Naive thymus-derived CD8-positive, alpha-beta T cell (primary cell): ENCODE results near the gene MMP24. TPM values are rescaled to one million over a fixed set of nuclear protein-coding genes. Genes with fewer than 3 reads are reported as not detected.
"Not testable (repeated sequence)": the region's sequence is repeated elsewhere in the genome, so short reads cannot be mapped to it uniquely, and the experiment has no call there.

Experiments
- ATAC-seq, 2 donors: fragments of 150-1000 bp; cut with Tn5 transposase in 1 of 2; sonication (Bioruptor Pico), chemical (Tn5 transposase) in 1 of 2; 1 replicate in 1 of 2; 2 replicates in 1 of 2; pipeline ENCODE4 v1.10.0; 2021; ENCODE audit warnings: mild to moderate bottlenecking in 2 of 2, moderate library complexity in 2 of 2
- POLR2A ChIA-PET: fragments of 350-600 bp; sonication (Branson Sonifier 250); formaldehyde crosslinking; loops from one replicate; lab custom pipeline; 2021; ENCODE audit warnings: antibody characterized with exemption; lab: Charles Lee
- DNase-seq, 10 donors: peaks; one replicate each; pipeline versions ENCODE4 v3.0.0 to v3.0.0-alpha.2; 2020 to 2022
- H3K27ac Mint-ChIP-seq, 10 donors: one replicate each; pipeline ENCODE4 v1.8.0; 2020 to 2022; ENCODE audit warnings: mild to moderate bottlenecking in 10 of 10, mixed read lengths in 10 of 10, moderate library complexity in 4 of 10, inconsistent platforms in 1 of 10
- H3K27me3 Mint-ChIP-seq, 5 donors: one replicate each; pipeline ENCODE4 v1.8.0; 2021 to 2022; ENCODE audit warnings: mixed read lengths in 5 of 5
- H3K36me3 Mint-ChIP-seq, 3 donors: one replicate each; pipeline ENCODE4 v1.8.0; 2020 to 2022; ENCODE audit warnings: mixed read lengths in 3 of 3, mild to moderate bottlenecking in 2 of 3, inconsistent platforms in 1 of 3
- H3K4me1 Mint-ChIP-seq, 4 donors: one replicate each; pipeline ENCODE4 v1.8.0; 2021 to 2022; ENCODE audit warnings: mixed read lengths in 4 of 4
- H3K4me3 Mint-ChIP-seq, 10 donors: one replicate each; pipeline ENCODE4 v1.8.0; 2020 to 2022; ENCODE audit warnings: mild to moderate bottlenecking in 10 of 10, mixed read lengths in 10 of 10, moderate library complexity in 6 of 10, inconsistent platforms in 1 of 10
- H3K9me3 Mint-ChIP-seq, 9 donors: one replicate each; pipeline ENCODE4 v1.8.0; 2020 to 2022; ENCODE audit warnings: mixed read lengths in 9 of 9, mild to moderate bottlenecking in 3 of 9, inconsistent platforms in 1 of 9, moderate library complexity in 1 of 9
- polyA plus RNA-seq, 3 donors: library from polyadenylated mRNA; unstranded; fragments of 300-500 nt; fragmentation: Illumina TruSeq; gene quantifications; one replicate each; pipeline ENCODE4 v1.2.3, GENCODE V29; 2021
- total RNA-seq, 8 experiments: library from RNA in 2 of 8; stranded (reverse) in 2 of 8; gene quantifications; one replicate each; pipeline ENCODE4 v1.2.3 and lab custom pipeline; 2021 to 2026

The MMP24 gene
- total and polyA plus RNA-seq, 5 experiments from 2014 or later: 0.07 to 0.13 (median 0.08) TPM; not detected in 2

GRCh38 chr20:35312318-35312717 is 85.8 kb downstream of the MMP24 start:
- ATAC-seq: no peak
- H3K36me3 Mint-ChIP-seq: peaks cover 0 to 50% (median 5%) of the 10 kb centered on the region in 3 donors
- no peaks in the 10 kb centered on the region for H3K9me3 Mint-ChIP-seq
- no peaks in the 10 kb centered on the region for H3K27me3 Mint-ChIP-seq
- peaks cover 8 to 22% (median 14%) of the 10 kb centered on the region in 4 donors for H3K4me1 Mint-ChIP-seq
- DNase-seq: no peak
- no peak overlapping the region for H3K4me3 Mint-ChIP-seq
- POLR2A ChIA-PET: no interaction called here
- no peak overlapping the region for H3K27ac Mint-ChIP-seq

DNA sequence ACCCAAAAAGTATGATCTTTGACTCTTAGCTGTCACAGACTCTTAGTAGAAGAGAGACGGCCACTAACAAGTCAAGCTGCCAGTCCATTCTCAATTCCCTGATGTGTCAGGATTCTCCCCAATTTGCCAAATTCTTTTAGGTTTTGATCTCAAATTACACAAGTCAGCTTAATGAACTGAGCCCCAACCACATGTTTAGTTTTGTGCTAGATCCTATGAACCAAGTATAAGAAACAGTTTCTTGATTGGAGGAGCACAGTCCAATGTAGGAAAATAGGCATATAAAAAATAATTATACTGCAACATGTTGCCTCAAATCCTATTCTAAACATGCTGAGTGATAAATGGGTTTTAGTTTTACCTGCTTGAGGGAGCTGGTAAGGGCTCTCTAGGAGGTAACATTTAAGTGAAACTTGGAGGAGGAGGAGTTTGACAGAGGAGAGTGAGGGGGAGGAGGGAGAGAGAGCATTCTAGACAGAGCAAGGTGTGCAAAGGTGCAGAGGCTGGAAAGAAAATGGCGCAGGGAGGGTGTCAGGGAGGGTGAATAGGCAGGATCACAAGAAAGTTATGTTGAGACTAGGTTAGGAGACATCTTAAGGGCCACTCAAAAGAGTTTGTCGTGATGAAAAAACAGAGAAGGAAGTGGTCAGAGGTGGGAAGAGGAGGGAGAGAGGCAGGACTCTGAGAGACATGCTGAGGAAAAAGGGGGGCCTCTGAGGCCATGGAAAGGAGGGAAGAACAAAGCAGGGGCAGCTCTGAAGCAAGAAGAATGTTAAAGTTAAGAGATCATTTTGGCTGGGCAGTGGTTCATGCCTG is 88.5 kb downstream of the MMP24 start:
- POLR2A ChIA-PET: no interaction called here
- H3K4me1 Mint-ChIP-seq: peaks cover 13 to 22% (median 14%) of the 10 kb centered on the region in 4 donors

GRCh38 chr20:35315632-35316020 is 89.1 kb downstream of the MMP24 start:
- H3K4me3 Mint-ChIP-seq, DNase-seq, H3K9me3 Mint-ChIP-seq, POLR2A ChIA-PET, H3K27me3 Mint-ChIP-seq, ATAC-seq: not testable (repeated sequence)
- Mint-ChIP-seq H3K36me3 (peaks cover 0 to 37% (median 5%) of the 10 kb centered on the region in 3 donors), H3K27ac (peak overlapping the region in 5 of 10 donors; percentile 8 to 75 (median 22)), H3K4me1 (peaks cover 14 to 22% (median 14%) of the 10 kb centered on the region in 4 donors)

More for the DNA sequence above, 88.5 kb downstream of the MMP24 start:
- Mint-ChIP-seq H3K9me3 (no peaks in the 10 kb centered on the region), H3K27me3 (no peaks in the 10 kb centered on the region), H3K4me3 (no peak overlapping the region), H3K27ac (peak overlapping the region; percentile 8 to 79 (median 52)), H3K36me3 (peaks cover 0 to 39% (median 5%) of the 10 kb centered on the region in 3 donors)
- ATAC-seq: no peak
- DNase-seq: no peak

GRCh38 chr20:35316086-35316485 is 89.6 kb downstream of the MMP24 start:
- H3K4me3 Mint-ChIP-seq: no peak overlapping the region
- POLR2A ChIA-PET: no interaction called here
- H3K27me3 Mint-ChIP-seq: no peaks in the 10 kb centered on the region
- peaks cover 14 to 22% (median 14%) of the 10 kb centered on the region in 4 donors for H3K4me1 Mint-ChIP-seq
- no peaks in the 10 kb centered on the region for H3K9me3 Mint-ChIP-seq
- ATAC-seq (no peak), DNase-seq (no peak)
- H3K27ac Mint-ChIP-seq: peak overlapping the region in 3 of 10 donors; percentile 8 to 75 (median 22)
- peaks cover 0 to 37% (median 5%) of the 10 kb centered on the region in 3 donors for H3K36me3 Mint-ChIP-seq

- ATAC-seq (no peak), DNase-seq (no peak)
- peak overlapping the region in 3 of 10 donors; percentile 26 to 66 (median 60) for H3K27ac Mint-ChIP-seq
- POLR2A ChIA-PET: no interaction called here
- peaks cover 13 to 22% (median 14%) of the 10 kb centered on the region in 4 donors for H3K4me1 Mint-ChIP-seq
- H3K27me3 Mint-ChIP-seq: no peaks in the 10 kb centered on the region
- peaks cover 0 to 30% (median 3%) of the 10 kb centered on the region in 3 donors for H3K36me3 Mint-ChIP-seq
- H3K4me3 Mint-ChIP-seq: no peak overlapping the region
- H3K9me3 Mint-ChIP-seq: no peaks in the 10 kb centered on the region
Observed at GRCh38 chr20:35317416-35318210, 91.1 kb downstream of the MMP24 start.

- peak overlapping the region in 3 of 10 donors; percentile 8 to 68 (median 60) for H3K27ac Mint-ChIP-seq
- peaks cover 12 to 22% (median 14%) of the 10 kb centered on the region in 4 donors for H3K4me1 Mint-ChIP-seq
- peaks cover 0 to 24% (median 1%) of the 10 kb centered on the region in 3 donors for H3K36me3 Mint-ChIP-seq
- no peaks in the 10 kb centered on the region for H3K27me3 Mint-ChIP-seq
- no peaks in the 10 kb centered on the region for H3K9me3 Mint-ChIP-seq
- no peak overlapping the region for H3K4me3 Mint-ChIP-seq
- no peak for DNase-seq
- ATAC-seq: no peak
- POLR2A ChIA-PET: no interaction called here
Observed at GRCh38 chr20:35318502-35319157, 92.1 kb downstream of the MMP24 start.

DNA sequence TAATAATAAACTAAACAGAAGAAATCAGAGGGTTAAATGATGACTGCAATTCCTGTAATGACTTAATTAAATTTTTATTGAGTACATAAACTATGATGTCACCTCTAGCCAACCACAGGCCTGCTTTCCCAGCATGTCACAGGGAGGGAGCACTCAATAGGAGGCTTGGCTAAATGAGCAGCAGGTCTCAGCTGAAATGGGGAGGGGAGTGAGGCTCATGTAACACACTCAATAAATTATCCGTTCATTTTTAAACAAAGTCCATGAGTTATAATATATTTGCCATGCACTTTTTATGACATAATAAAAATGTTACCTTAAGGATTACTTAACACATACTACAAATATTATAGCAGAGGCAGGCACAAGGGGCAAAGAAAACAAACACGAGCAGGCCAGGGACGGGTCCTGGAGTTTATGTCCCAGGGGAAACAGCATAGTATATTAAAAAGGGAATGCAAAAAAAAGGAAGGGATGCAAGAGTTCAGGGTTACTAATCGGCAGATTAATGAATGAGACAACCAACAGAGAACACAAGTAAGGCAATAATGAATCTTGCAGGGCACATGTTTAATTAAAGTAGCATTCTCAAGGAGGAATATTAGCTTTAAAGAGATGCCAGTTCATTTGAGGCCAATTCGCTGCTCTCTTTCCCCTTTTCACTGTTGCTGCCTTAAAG is 92.8 kb downstream of the MMP24 start:
- Mint-ChIP-seq H3K4me3 (no peak overlapping the region), H3K27me3 (no peaks in the 10 kb centered on the region), H3K36me3 (peaks cover 0 to 17% (median 0%) of the 10 kb centered on the region in 3 donors), H3K27ac (peak overlapping the region in 1 of 10 donors; percentile 8), H3K9me3 (no peaks in the 10 kb centered on the region), H3K4me1 (peaks cover 12 to 21% (median 14%) of the 10 kb centered on the region in 4 donors)
- no peak for DNase-seq
- POLR2A ChIA-PET: no interaction called here
- no peak for ATAC-seq

DNA sequence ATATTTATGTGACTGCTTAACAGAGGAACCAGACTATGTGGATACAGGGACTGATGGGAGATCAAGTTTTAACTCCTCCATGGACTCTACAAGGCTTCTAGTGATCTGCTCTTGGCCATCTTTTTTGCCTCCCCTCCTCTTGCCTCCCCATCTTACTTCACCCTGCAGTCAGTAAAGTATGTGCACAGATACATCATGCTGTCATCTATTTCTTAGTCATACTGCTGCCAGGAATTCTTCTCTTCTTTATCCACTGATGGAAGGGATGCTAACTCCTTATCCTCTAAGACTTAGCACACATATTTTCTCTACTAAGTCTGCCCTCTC is 93.3 kb downstream of the MMP24 start:
- no peaks in the 10 kb centered on the region for H3K27me3 Mint-ChIP-seq
- ATAC-seq (no peak), DNase-seq (no peak)
- POLR2A ChIA-PET: no interaction called here
- H3K27ac Mint-ChIP-seq: peak overlapping the region in 2 of 10 donors; percentile 17 to 79
- no peaks in the 10 kb centered on the region for H3K9me3 Mint-ChIP-seq
- H3K4me3 Mint-ChIP-seq: no peak overlapping the region
- H3K4me1 Mint-ChIP-seq: peaks cover 11 to 16% (median 14%) of the 10 kb centered on the region in 4 donors
- peaks cover 0 to 13% (median 0%) of the 10 kb centered on the region in 3 donors for H3K36me3 Mint-ChIP-seq

DNA sequence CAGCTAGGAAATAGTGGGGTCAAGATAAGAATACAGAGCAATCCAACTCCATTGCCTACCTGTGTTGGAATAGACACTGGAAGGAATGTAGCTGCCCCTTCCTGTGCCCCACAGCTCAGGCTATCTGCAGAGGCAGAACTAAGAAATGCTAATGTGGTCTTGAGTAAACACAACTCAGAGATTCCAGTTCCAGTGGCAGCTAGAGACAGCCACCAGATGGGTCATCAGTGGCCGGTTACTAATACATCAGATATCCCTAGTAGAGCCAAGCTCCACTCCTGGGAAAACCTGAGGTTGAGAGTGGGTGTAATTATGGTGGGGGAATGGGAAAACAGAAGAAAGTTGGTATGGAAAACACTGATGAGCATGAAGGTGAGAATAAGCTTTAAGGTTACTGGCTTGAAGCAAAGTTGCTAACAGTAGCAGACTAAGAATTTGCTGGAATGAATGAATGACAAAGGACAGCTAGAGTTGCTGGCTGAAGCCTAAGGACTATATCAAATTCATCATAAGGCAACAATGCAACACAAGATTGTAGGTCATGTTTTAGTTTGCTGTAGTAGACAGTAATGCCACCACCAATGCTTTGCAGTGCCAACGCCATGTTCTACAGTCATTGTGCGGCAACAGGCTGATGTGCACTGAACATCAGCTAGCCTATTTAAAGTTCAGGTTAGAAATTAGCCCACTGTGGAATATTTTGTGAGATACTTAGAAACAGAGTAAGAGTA is 94.1 kb downstream of the MMP24 start:
- Mint-ChIP-seq H3K9me3 (no peaks in the 10 kb centered on the region), H3K4me3 (no peak overlapping the region), H3K4me1 (peaks cover 6 to 9% (median 7%) of the 10 kb centered on the region in 4 donors), H3K36me3 (peaks cover 0 to 13% (median 0%) of the 10 kb centered on the region in 3 donors), H3K27me3 (no peaks in the 10 kb centered on the region), H3K27ac (peak overlapping the region in 2 of 10 donors; percentile 16 to 17)
- POLR2A ChIA-PET: no interaction called here
- DNase-seq (no peak), ATAC-seq (no peak)

- POLR2A ChIA-PET: no interaction called here
- Mint-ChIP-seq H3K4me3 (no peak overlapping the region), H3K27ac (no peak overlapping the region), H3K4me1 (peaks cover 0 to 5% (median under 1%) of the 10 kb centered on the region in 4 donors), H3K9me3 (no peaks in the 10 kb centered on the region), H3K36me3 (peaks cover 0 to 20% (median 0%) of the 10 kb centered on the region in 3 donors), H3K27me3 (no peaks in the 10 kb centered on the region)
- ATAC-seq (no peak), DNase-seq (no peak)
Observed at GRCh38 chr20:35325401-35325800, 98.9 kb downstream of the MMP24 start.

DNA sequence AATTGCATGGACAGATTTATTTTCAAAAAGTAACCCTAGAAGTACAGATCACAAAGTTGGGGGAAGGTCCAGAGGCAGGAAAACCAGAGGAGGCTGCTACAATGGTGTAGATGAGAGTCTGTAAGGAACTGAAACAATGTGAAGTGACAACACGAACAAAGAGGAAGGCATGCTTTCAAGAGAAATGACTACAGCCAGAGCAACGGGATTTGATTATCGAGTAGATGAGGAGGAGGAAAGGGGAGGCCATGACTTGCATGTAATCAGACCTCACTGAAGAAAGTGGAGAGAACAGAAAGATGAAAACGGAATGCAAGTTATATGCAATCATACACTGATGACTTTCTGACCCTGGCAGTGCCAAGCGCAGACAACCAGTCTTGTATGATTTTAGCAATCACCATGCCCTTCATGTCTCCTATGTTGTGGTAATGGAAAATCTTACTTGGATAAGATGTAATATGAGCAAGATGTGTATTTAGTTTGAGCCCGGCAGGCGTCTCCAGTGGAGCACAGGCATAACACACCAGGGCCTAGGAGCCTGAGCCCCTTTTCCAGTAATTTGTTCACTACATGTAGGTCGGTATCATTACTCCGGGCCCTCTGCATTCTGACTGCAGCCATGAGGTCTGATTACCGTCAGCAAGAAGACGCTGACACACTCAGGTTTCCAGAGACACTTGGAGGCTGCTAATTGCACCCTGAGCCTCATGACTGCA is 99.7 kb downstream of the MMP24 start:
- H3K9me3 Mint-ChIP-seq: no peaks in the 10 kb centered on the region
- no peak for ATAC-seq
- POLR2A ChIA-PET: no interaction called here
- peak overlapping the region in 1 of 10 donors; percentile 42 for H3K27ac Mint-ChIP-seq
- no peak overlapping the region for H3K4me3 Mint-ChIP-seq
- H3K27me3 Mint-ChIP-seq: no peaks in the 10 kb centered on the region
- H3K36me3 Mint-ChIP-seq: peaks cover 0 to 21% (median 0%) of the 10 kb centered on the region in 3 donors
- peaks cover 0 to 5% (median under 1%) of the 10 kb centered on the region in 4 donors for H3K4me1 Mint-ChIP-seq
- no peak for DNase-seq
